Fibroblast of gingiva (primary cell): ENCODE measurements around the gene TFDP2.

Experiments used
- DNase-seq: peaks from one replicate; pipeline ENCODE4 v3.0.0-alpha.2; 2011; ENCODE audit warnings: low read depth

The TFDP2 gene

DNA sequence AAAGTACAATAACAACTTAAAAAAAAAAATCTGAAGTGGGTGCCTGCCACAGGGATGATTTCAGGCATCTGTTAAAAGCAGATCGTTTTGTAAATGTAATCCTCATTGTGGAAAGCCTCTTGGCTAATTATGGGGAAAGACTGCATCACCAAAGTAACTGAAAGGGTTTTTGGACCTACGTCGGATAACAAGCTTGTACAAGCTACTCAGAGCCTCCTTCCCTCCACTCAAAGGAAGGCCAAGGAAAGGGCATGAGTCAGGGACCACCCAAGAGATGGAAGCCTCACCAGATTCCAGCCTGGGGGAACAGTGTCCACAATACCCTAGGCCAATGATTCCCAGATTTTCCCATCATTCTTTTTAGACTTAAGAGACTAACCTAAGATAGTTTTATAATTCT lies 188.6 kb downstream of the TFDP2 start:
- peak; percentile 51 for DNase-seq

DNA sequence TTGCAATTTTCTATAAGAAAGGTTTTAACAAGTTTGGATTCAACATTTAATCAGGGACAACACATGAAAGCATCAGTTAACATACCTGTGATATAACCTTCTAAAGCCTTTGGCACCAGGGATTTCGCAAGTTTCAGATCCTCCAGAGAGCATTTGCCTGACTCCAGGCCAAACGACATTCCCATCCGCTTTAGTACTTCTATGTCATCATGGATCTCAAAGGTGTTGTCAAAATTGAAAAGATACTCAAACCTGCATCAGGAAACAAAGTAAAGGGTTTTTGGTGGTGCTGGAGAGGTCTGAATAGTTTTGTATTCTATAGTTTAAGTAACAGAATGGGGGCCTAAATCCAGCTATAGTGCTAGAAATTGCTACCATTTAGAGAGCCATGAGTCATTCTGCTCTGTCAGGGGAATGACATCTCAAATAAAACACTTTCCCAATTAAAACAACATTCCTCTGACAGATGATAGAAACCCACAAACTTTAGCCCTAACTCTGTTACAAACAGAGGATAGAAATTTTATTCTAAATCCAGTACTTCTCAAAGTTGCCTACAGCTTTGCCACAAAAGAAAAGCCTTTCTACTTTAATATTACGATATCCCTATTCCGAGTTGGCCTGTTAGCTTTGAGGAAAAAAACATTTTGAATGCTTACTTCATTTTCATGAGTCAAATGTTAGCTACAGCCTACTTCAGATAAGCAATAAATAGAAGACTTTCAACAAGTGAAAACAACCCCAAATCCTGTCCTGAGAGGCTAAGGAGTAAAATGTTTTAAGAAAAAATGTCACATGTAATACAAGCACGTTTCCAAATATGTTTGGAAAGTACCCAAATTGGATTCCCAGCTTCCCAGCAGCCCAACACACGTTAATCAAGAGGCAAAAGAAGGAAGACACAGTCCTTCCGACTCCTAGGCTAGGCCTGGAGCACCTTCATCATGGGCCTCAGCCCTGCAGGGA lies 189.5 kb downstream of the TFDP2 start:
- peak; percentile 55 for DNase-seq

GRCh38 chr3:141955175-141955574 lies 194.2 kb downstream of the TFDP2 start:
- DNase-seq, result no peak

DNA sequence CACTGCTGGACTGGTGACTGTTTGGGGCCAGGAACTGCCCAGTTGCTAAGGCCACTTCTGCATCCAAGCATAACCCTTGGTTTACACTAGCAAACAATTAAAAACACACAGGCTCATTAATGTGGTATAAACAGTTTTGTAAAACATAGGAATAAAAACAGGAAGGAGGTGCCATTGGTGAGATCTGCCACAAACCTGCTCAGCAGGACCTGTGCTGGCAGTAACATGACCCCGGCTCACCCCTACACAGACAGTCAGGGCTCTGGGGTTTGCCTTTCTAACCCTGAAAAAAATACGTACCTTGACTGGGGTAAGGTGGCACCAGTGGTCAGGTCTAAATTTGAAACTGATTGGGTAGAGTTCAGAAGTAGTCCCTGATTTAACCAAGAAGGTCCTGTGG lies 196.7 kb downstream of the TFDP2 start:
- no peak for DNase-seq

GRCh38 chr3:141950572-141951493 lies 198.5 kb downstream of the TFDP2 start:
- DNase-seq, result no peak

DNA sequence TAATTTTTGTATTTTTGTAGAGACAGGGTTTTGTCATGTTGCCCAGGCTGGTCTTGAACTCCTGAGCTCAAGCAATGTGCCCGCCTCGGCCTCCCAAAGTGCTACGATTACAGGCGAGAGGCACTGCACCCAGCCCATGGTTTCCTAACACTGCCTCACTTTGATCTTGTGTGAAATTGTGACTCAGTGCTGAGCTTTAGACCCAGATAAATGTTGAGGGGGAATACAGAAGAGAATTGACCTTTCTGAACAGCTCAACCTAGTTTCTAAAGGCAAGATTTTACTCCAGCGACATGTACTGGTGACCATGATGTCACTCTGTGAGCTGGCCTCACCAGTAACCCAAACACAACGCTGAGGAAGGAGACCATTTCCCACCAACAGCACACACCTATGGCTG lies 199.4 kb downstream of the TFDP2 start:
- DNase-seq, result no peak

- DNase-seq, result no peak
Observed at GRCh38 chr3:141949399-141949798, 199.9 kb downstream of the TFDP2 start.

DNA sequence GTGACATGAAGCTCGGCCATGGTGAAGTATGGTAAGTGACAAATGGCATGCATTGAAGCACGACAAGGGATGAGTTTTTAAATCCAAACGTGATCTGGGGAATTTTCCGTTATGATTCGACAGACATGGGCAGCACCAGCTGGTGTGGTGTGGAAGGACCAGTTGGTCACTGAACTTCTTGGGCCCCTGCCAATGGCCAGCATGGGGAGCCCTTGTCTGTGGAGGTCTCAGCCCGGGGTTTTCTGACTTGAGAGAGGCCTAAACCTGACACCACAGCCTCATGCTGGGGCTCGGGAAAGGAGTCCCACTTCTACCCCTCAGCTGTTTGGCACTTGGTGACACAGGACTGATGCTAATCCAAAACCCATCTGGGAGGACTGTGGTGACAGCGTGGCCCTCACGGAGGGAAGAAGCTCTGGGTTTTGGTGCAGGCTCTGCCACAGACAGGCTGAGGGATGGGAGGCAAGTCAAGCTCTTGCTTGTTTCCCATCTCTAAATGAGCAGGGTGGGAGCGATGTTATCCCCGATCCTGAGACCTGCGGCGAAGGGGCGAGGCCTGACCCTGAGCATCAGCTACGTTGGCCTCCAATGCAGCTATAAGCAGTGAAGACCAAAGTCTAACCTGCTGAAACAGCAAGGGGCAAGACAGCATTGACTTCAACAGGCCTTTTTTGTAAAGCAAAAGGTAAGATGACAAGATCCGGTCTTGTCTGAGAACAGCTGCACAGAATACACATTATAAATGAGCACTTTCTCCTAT lies 203.4 kb downstream of the TFDP2 start:
- no peak for DNase-seq

- no peak for DNase-seq
Observed at GRCh38 chr3:141942006-141942405, 207.3 kb downstream of the TFDP2 start.

- no peak for DNase-seq
Observed at GRCh38 chr3:141941093-141941492, 208.3 kb downstream of the TFDP2 start.

- DNase-seq, result peak; percentile 63
Observed at GRCh38 chr3:141940194-141940776, 209.1 kb downstream of the TFDP2 start.

DNA sequence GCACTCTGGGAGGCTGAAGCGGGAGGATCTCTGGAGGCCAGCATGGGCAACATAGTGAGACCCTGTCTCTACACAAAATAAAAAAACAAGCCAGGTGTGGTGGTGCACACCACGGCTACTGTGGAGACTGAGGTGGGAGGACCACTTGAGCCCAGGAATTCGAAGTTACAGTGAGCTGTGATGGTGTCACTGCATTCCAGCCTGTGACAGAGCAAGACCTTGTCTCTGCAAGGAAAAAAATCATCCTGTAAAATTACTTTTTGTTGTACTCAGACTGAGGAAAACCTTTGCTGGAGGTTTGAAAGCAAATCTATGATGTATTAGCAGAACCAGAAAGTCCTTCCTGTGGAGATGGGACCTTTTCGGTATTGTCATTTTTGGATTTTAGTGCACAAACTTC lies 209.6 kb downstream of the TFDP2 start:
- no peak for DNase-seq

DNA sequence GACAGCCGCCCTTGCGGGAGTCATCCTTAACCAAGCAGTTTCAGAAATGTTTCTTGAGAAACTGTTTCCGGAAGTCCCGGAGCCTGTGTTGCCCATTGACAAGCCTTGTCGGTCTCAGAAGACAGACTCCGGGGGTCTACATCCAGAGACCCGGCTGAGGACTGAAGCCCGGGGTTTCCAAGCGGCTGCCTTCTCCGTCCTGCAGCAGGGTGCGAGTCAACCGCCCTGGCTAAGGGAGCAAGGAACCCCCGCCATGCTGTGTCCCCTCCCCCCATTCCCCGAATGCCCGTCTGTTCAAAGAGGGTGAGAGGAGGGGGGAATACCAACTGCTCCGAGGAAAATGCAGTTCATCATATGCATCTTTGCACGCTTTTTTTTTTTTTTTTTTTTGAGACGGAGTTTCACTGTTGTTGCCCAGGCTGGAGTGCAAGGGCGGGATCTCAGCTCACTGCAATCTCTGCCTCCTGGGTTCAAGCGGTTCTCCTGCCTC lies 211.3 kb downstream of the TFDP2 start:
- no peak for DNase-seq

DNA sequence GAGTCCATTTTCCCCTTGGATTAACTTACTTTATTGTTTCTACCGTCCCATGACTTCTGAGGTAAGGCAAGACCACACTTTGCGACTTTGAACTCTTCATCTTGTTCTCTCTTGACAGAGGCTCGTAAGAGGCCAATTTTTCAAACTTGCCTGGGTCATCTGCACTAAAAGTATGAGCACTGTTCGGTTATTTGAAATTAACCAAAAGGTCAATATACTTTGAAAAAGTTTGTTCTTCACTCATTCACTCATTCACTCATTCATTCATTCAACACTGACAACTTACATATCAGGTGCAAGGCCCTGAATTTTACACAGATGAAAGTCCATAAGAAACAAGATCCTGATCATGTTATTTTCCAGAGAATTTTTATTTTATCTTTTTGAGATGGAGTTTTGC lies 215.0 kb downstream of the TFDP2 start:
- no peak for DNase-seq

DNA sequence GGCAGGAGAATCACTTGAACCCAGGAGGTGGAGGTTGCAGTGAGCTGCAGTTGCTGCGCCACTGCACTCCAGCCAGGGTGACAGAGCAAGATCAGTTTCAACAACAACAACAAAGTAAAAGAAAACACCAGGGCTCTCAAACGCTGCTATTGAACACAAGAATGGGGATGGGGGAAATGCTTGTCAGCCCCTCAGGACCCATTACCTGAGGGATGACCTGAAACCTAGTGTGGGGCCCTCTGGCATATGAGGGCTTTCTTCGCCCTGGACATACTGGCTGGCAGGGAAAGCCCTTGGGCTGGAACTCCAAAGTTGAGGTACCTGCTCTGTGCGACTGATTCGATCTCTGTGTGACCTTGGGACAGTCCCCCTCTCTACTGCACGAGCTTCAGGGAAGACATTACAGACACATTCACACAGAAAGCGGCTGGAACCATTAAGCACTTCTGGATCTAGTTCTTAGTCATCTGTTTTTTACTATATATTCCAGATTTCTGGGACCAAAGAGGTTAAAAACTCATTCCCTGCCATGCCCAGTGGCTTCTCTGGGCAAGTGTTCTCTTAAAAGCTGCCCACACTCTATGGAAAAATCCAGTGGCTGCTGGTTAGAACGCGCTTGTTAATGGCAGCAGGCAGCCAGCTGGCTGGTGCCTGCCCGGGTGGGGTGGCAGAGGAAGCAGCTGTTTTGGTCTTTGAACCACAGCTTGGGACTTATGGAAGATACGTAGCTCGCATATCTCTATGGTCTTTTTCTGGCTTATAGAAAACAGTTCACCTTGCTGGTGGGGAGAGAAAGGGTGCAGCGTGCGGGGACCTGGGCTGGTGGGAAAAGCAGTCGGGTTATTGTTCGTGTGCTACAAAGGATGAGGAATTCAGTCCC lies 215.7 kb downstream of the TFDP2 start:
- DNase-seq, result no peak

DNA sequence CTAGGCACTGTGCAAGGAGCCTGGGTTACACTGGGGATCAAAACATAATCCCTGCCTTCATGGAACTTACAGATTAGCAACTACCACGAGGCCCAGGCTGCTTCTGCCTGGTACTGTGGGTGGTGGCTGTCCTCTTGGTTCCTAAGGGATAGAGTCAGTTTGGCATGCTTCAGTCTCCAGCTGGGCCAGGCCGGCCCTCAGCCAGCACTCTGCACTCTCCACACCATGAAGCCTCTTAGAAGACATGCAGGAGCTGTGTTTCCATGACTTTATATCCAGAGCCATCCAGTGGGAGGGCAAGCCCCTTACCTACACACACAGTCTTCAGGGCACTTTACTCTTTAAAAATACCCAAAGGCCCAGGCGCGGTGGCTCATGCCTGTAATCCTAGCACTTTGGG lies 218.5 kb downstream of the TFDP2 start:
- no peak for DNase-seq

- DNase-seq, result no peak
Observed at GRCh38 chr3:141929341-141929995, 219.9 kb downstream of the TFDP2 start.

DNA sequence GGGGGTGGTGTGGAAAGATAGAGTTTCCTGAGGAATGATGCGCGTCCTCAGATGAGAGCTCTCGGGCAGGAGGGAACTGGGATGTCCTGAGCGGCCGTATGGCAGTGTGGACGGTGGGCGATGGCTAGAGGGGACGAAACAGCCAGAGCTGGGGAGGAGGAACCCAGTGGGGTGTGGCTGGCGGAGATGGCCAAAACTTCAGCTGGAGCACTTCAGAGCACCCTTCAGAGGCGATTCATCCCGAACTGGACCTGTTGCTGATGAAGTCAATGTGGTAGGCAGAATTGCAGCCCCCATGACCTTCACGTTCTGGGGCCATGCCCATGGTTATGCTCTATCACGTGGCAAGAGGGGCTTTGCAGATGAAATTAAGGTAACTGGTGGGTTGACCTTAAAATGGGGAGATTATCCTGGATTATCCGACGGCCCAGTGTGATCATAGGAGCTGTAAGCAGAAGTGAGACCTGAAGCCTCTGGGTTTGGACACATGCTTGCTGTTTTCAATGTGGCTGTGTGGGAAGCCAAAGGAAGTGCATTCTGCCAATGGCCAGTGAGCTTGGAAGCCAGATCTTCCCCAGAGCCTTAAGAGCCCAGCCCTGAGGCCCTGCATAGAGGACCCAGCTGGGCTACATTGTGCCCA lies 220.6 kb downstream of the TFDP2 start:
- no peak for DNase-seq

GRCh38 chr3:141926929-141927328 lies 222.4 kb downstream of the TFDP2 start:
- no peak for DNase-seq
